H1 (cell line): ENCODE results near the gene NUP98. TPM values are rescaled to one million over a fixed set of nuclear protein-coding genes. Genes with fewer than 3 reads are reported as not detected.

Source experiments
- CTCF ChIA-PET: fragments of 300-600 bp; sonication (Branson Sonifier 250); formaldehyde crosslinking; loops from one replicate; lab custom pipeline; 2021; ENCODE audit not compliant: partially characterized antibody; lab: Charles Lee
- POLR2A ChIA-PET: fragments of 300-600 bp; sonication (Branson Sonifier 250); formaldehyde crosslinking; loops from one replicate; lab custom pipeline; 2021; ENCODE audit warnings: inconsistent platforms; ENCODE audit not compliant: partially characterized antibody; lab: Charles Lee
- DNase-seq, 2 experiments: peaks; one replicate each; pipeline versions ENCODE4 v3.0.0 to v3.0.0-alpha.2; 2010 to 2022; ENCODE audit warnings: low spot score in 2 of 2, low read depth in 1 of 2, mixed read lengths in 1 of 2
- FAIRE-seq: peaks from 2 replicates; lab custom pipeline; 2011; peaks lifted over from hg19 to GRCh38; lab: Jason Lieb, UNC
- H2AFZ ChIP-seq: 2 replicates; pipeline ENCODE4 v1.8.1; 2012; ENCODE audit warnings: low read length, inconsistent platforms
- H2AK5ac ChIP-seq: 2 replicates; pipeline ENCODE4 v1.6.1; 2013; ENCODE audit warnings: low read depth, low read length
- H2BK120ac ChIP-seq: replicated peaks from 2 replicates; pipeline ENCODE3; 2013; ENCODE audit warnings: low read depth, low read length, inconsistent platforms
- H2BK12ac ChIP-seq: 2 replicates; pipeline ENCODE4 v1.6.1; 2013; ENCODE audit warnings: low read depth, low read length
- H2BK15ac ChIP-seq: 2 replicates; pipeline ENCODE4 v1.6.1; 2013; ENCODE audit warnings: low read length
- H2BK20ac ChIP-seq: 2 replicates; pipeline ENCODE4 v1.6.1; 2013; ENCODE audit warnings: low read length
- H2BK5ac ChIP-seq: 2 replicates; pipeline ENCODE4 v1.6.1; 2013; ENCODE audit warnings: low read depth, low read length
- H3K14ac ChIP-seq: 2 replicates; pipeline ENCODE4 v1.6.1; 2013; ENCODE audit warnings: inconsistent platforms; ENCODE audit not compliant: insufficient read length
- H3K18ac ChIP-seq: 2 replicates; pipeline ENCODE4 v1.6.1; 2013; ENCODE audit warnings: low read length; ENCODE audit errors: extremely low read depth
- H3K23ac ChIP-seq: 2 replicates; pipeline ENCODE4 v1.6.1; 2013; ENCODE audit warnings: inconsistent platforms; ENCODE audit not compliant: insufficient read length
- H3K23me2 ChIP-seq: 2 replicates; pipeline ENCODE4 v1.6.1; 2013; ENCODE audit warnings: low read depth, low read length
- H3K27ac ChIP-seq: 2 replicates; pipeline ENCODE4 v1.6.1; 2011; ENCODE audit warnings: low read depth, low read length, inconsistent platforms
- H3K27me3 ChIP-seq, 4 experiments: replicated peaks in 1 of 4; 1 replicate in 1 of 4; 2 replicates in 3 of 4; pipeline versions ENCODE4 v1.6.1 to v1.8.1; 2011 to 2013; ENCODE audit warnings: low read length in 3 of 4, mild to moderate bottlenecking in 3 of 4, inconsistent platforms in 2 of 4, mixed read lengths in 2 of 4, moderate library complexity in 1 of 4; ENCODE audit not compliant: control insufficient read depth in 3 of 4, insufficient read depth in 3 of 4; ENCODE audit errors: extremely low read depth in 1 of 4
- H3K36me3 ChIP-seq, 4 experiments: 2 replicates each; pipeline versions ENCODE4 v1.6.1 to v1.8.1; 2011 to 2013; ENCODE audit warnings: mild to moderate bottlenecking in 4 of 4, low read length in 3 of 4, moderate library complexity in 2 of 4, control low read depth in 1 of 4, inconsistent platforms in 1 of 4; ENCODE audit not compliant: insufficient read depth in 4 of 4, control insufficient read depth in 2 of 4
- H3K4ac ChIP-seq: replicated peaks from 2 replicates; pipeline ENCODE3; 2013; ENCODE audit warnings: low read length, low read depth, mixed read lengths, inconsistent platforms; ENCODE audit not compliant: insufficient read length
- H3K4me1 ChIP-seq, 4 experiments: replicated peaks in 1 of 4; 1 replicate in 1 of 4; 2 replicates in 3 of 4; pipeline versions ENCODE4 v1.6.1 to v1.8.1; 2011 to 2013; ENCODE audit warnings: low read length in 3 of 4, inconsistent platforms in 2 of 4, mixed read lengths in 1 of 4; ENCODE audit not compliant: insufficient read depth in 4 of 4, control insufficient read depth in 3 of 4
- H3K4me2 ChIP-seq, 2 experiments: 2 replicates each; pipeline versions ENCODE4 v1.6.1 to v1.8.1; 2011 to 2013; ENCODE audit warnings: low read depth in 2 of 2, low read length in 2 of 2, control low read depth in 1 of 2, inconsistent platforms in 1 of 2, mild to moderate bottlenecking in 1 of 2; ENCODE audit not compliant: insufficient read depth in 1 of 2
- H3K4me3 ChIP-seq, 4 experiments: fragments of 200-600, 300-600 bp in 1 of 4; sonication (generic), shearing (Covaris generic), sonication (Bioruptor Twin) in 1 of 4; 2 replicates each; pipeline versions ENCODE4 v1.5.1 to v1.8.1; 2011 to 2016; ENCODE audit warnings: low read length in 4 of 4, low read depth in 3 of 4, control low read depth in 2 of 4, inconsistent platforms in 2 of 4, mild to moderate bottlenecking in 2 of 4, mixed read lengths in 1 of 4, moderate library complexity in 1 of 4; ENCODE audit not compliant: insufficient read depth in 2 of 4; ENCODE audit errors: extremely low read depth in 1 of 4
- H3K56ac ChIP-seq: replicated peaks from 2 replicates; pipeline ENCODE3; 2013; ENCODE audit warnings: low read depth, mild to moderate bottlenecking, mixed read lengths, low read length, inconsistent platforms; ENCODE audit not compliant: insufficient read length
- H3K79me1 ChIP-seq: 2 replicates; pipeline ENCODE4 v1.6.1; 2013; ENCODE audit warnings: low read depth, low read length, control low read depth
- H3K79me2 ChIP-seq, 2 experiments: 2 replicates each; pipeline versions ENCODE4 v1.6.1 to v1.8.1; 2012 to 2013; ENCODE audit warnings: low read length in 2 of 2, mild to moderate bottlenecking in 2 of 2, inconsistent platforms in 1 of 2; ENCODE audit not compliant: insufficient read depth in 2 of 2, control insufficient read depth in 1 of 2
- H3K9ac ChIP-seq, 4 experiments: replicated peaks in 1 of 4; 1 replicate in 1 of 4; 2 replicates in 3 of 4; pipeline versions ENCODE4 v1.6.1 to v1.8.1; 2011 to 2013; ENCODE audit warnings: low read depth in 3 of 4, low read length in 3 of 4, control low read depth in 2 of 4, mild to moderate bottlenecking in 2 of 4, moderate library complexity in 2 of 4, inconsistent platforms in 1 of 4; ENCODE audit errors: extremely low read depth in 1 of 4
- H3K9me3 ChIP-seq, 2 experiments: 2 replicates each; pipeline versions ENCODE4 v1.6.1 to v1.8.1; 2012 to 2013; ENCODE audit warnings: mild to moderate bottlenecking in 2 of 2, moderate library complexity in 2 of 2, control low read depth in 1 of 2, inconsistent platforms in 1 of 2, low read depth in 1 of 2, low read length in 1 of 2, mixed read lengths in 1 of 2; ENCODE audit not compliant: insufficient read depth in 2 of 2
- H4K20me1 ChIP-seq, 2 experiments: replicated peaks in 1 of 2; 2 replicates each; pipeline versions ENCODE3 to v1.8.1; 2011 to 2013; ENCODE audit warnings: inconsistent platforms in 2 of 2, low read length in 2 of 2, mild to moderate bottlenecking in 1 of 2; ENCODE audit not compliant: insufficient read depth in 2 of 2, control insufficient read depth in 1 of 2
- H4K5ac ChIP-seq: 2 replicates; pipeline ENCODE4 v1.6.1; 2013; ENCODE audit warnings: low read length, low read depth, mixed read lengths, inconsistent platforms; ENCODE audit not compliant: insufficient read length
- H4K8ac ChIP-seq: 2 replicates; pipeline ENCODE4 v1.8.0; 2013; ENCODE audit warnings: mild to moderate bottlenecking, moderate library complexity, low read length, inconsistent platforms; ENCODE audit not compliant: insufficient read depth; ENCODE audit errors: extremely low read depth
- H4K91ac ChIP-seq: replicated peaks from 2 replicates; pipeline ENCODE3; 2013; ENCODE audit warnings: low read length, mixed read lengths, inconsistent platforms; ENCODE audit not compliant: insufficient read length
- BACH1 ChIP-seq: IDR thresholded peaks from 2 replicates; pipeline ENCODE4 v1.6.1; 2012; ENCODE audit warnings: low read length, improper control_type of control experiment
- CBX5 ChIP-seq: fragments of 300-800, 300-1000 bp; sonication (generic); IDR thresholded peaks from 2 replicates; pipeline ENCODE4 v1.7.1; 2016; ENCODE audit warnings: antibody characterized with exemption, low read length, low read depth
- CREB1 ChIP-seq: IDR thresholded peaks from 2 replicates; pipeline ENCODE4 v1.6.1; 2012; ENCODE audit warnings: inconsistent platforms
- EZH2 ChIP-seq: fragments of 200-600 bp; sonication (generic); IDR thresholded peaks from 2 replicates; pipeline ENCODE4 v1.7.1; 2012; ENCODE audit warnings: low read depth, mild to moderate bottlenecking, moderate library complexity, low read length, inconsistent platforms; ENCODE audit not compliant: severe bottlenecking
- GABPA ChIP-seq: IDR thresholded peaks from 2 replicates; pipeline ENCODE4 v1.6.1; 2011; ENCODE audit warnings: mild to moderate bottlenecking, low read length, moderate library complexity, borderline replicate concordance; ENCODE audit not compliant: insufficient read depth
- HDAC6 ChIP-seq: IDR thresholded peaks from one replicate; pipeline ENCODE4 v1.7.1; 2012; ENCODE audit warnings: low read depth, mild to moderate bottlenecking, inconsistent platforms, low read length, moderate library complexity
- POLR2A ChIP-seq, 2 experiments: IDR thresholded peaks; 1 replicate in 1 of 2; 2 replicates in 1 of 2; pipeline ENCODE4 v1.6.1; 2011; ENCODE audit warnings: low read depth in 2 of 2, low read length in 2 of 2, mild to moderate bottlenecking in 2 of 2; ENCODE audit errors: control extremely low read depth in 1 of 2
- POLR2AphosphoS5 ChIP-seq: IDR thresholded peaks from 2 replicates; pipeline ENCODE4 v1.6.1; 2011; ENCODE audit warnings: low read depth, low read length
- RBBP5 ChIP-seq: IDR thresholded peaks from 2 replicates; pipeline ENCODE4 v1.7.1; 2012; ENCODE audit warnings: low read depth, mild to moderate bottlenecking, inconsistent platforms, low read length, moderate library complexity, borderline replicate concordance
- RFX5 ChIP-seq: IDR thresholded peaks from 2 replicates; pipeline ENCODE4 v1.6.1; 2011; ENCODE audit warnings: low read depth, low read length, improper control_type of control experiment, borderline replicate concordance
- RXRA ChIP-seq: IDR thresholded peaks from 2 replicates; pipeline ENCODE4 v1.6.1; 2011; ENCODE audit warnings: low read depth, mild to moderate bottlenecking, low read length, moderate library complexity; ENCODE audit not compliant: insufficient read depth
- SRF ChIP-seq: IDR thresholded peaks from 2 replicates; pipeline ENCODE4 v1.6.1; 2011; ENCODE audit warnings: mild to moderate bottlenecking, low read depth, low read length, moderate library complexity
- WGBS, 2 experiments: shearing (Covaris generic) in 1 of 2; methylation state at CpG; one replicate each; pipeline versions ENCODE4 v1.1.6 to v1.1.7; 2013 to 2015; ENCODE audit warnings: low lambda C conversion rate in 2 of 2, mixed read lengths in 2 of 2, inconsistent platforms in 1 of 2, low coverage in 1 of 2, missing lambda C conversion rate in 1 of 2; ENCODE audit not compliant: insufficient replicate concordance in 2 of 2, insufficient coverage in 1 of 2, insufficient read length in 1 of 2; ENCODE audit errors: extremely low coverage in 1 of 2, missing lambda C conversion rate in 1 of 2; 5-methylcytosine and 5-hydroxymethylcytosine counted together
- polyA plus RNA-seq, 7 experiments: library from polyadenylated mRNA; depleted of rRNA in 3 of 7; stranded (reverse) in 5 of 7; unstranded in 2 of 7; fragments of >200 nt in 5 of 7; fragments of 200-250 nt in 2 of 7; gene quantifications; 1 replicate in 5 of 7; 2 replicates in 1 of 7; 4 replicates in 1 of 7; pipeline versions ENCODE4 v1.2.1 to v1.2.3, GENCODE V29; 2011 to 2013; ENCODE audit warnings: missing spikeins in 2 of 7, mixed read lengths in 2 of 7
- total RNA-seq: library from RNA; stranded (reverse); fragmentation: NEBNext Ultra II Directional; extraction: Animal tissue kit (Norgen Biotek cat#: 25700); gene quantifications from 2 replicates; pipeline ENCODE4 v1.2.1, GENCODE V29; 2021
- TF ChIP-seq, protein P1 (sequence below): IDR thresholded peaks from 2 replicates; pipeline ENCODE4 v1.6.1; 2011; ENCODE audit warnings: low read length, improper control_type of control experiment

The NUP98 gene
- total and polyA plus RNA-seq, 2 of the 8 experiments (the other 6 are each of a cell fraction or from before 2014, with no cell fraction given) = 98.6 to 261 TPM

DNA sequence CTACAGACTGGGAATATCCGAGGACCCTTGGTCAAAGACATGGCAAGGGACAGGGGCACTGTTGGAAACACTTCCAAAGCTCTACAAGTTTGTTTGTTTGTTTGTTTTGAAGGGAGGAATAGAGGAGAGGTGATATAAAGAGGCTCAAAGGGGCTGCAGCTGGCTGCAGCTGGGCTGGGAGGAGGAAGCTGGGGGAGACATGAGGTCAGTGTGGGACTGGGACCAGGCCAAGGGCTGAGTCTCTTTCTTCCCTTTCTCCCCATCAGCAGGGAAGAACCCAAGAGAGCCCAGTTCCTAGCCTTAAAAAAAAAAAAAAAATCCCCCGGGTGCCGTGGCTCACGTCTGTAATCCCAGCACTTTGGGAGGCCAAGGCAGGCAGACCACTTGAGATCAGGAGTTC is 38.4 kb upstream of the NUP98 start:
- H3K9me3 ChIP-seq = no peaks in the 10 kb centered on the region
- H3K4me3 ChIP-seq = no peak overlapping the region
- H2BK120ac ChIP-seq = no peak overlapping the region
- H3K14ac ChIP-seq = no peak overlapping the region
- H3K79me2 ChIP-seq = peaks cover 12 to 60% of the 10 kb centered on the region in 2 experiments
- H2BK5ac ChIP-seq = no peak overlapping the region
- no peak overlapping the region for H3K4ac ChIP-seq
- no peak overlapping the region for H3K4me2 ChIP-seq
- H4K91ac ChIP-seq = no peak overlapping the region
- no peak overlapping the region for H3K9ac ChIP-seq
- H3K36me3 ChIP-seq = peaks cover 0 to 7% (median 2%) of the 10 kb centered on the region in 4 experiments; a peak in 2 of 8 replicates
- no peak for FAIRE-seq
- no peak overlapping the region for H2BK20ac ChIP-seq
- ChIA-PET POLR2A (interaction anchor here (1.0 to 1.6 kb wide), 5 partner anchors 9 to 20 kb away, joined by 3 to 7 read pairs (median 4); partner anchors contain the start of gene STIM1), CTCF (interaction anchor here (0.6 to 18.5 kb wide), 8 partner anchors 10 to 250 kb away, joined by 3 to 214 read pairs (median 4); partner anchors contain the start of genes PGAP2 and STIM1)
- peaks cover 25% of the 10 kb centered on the region for H3K79me1 ChIP-seq
- no peak overlapping the region for H2BK12ac ChIP-seq
- peaks cover 17 to 37% of the 10 kb centered on the region in 2 experiments for H4K20me1 ChIP-seq
- H2BK15ac ChIP-seq = no peak overlapping the region
- H2AFZ ChIP-seq = no peak overlapping the region
- 93% methylated on average over 3 of the region's 4 CpGs; no CpG with 5 or more reads in 1 of the 2 experiments for WGBS, 2 experiments
- TF ChIP-seq HDAC6 (no peak), BACH1 (no peak), GABPA (no peak), SRF (no peak), RBBP5 (no peak), POLR2AphosphoS5 (no peak), CBX5 (no peak), RFX5 (no peak), EZH2 (no peak), RXRA (no peak), CREB1 (no peak), POLR2A (IDR thresholded peaks at IDR 0.05; ENCODE audit: control extremely low read depth in 1 of 2, low read depth in 2 of 2, low read length in 2 of 2) (no peak)
- TF ChIP-seq, protein P1, sequence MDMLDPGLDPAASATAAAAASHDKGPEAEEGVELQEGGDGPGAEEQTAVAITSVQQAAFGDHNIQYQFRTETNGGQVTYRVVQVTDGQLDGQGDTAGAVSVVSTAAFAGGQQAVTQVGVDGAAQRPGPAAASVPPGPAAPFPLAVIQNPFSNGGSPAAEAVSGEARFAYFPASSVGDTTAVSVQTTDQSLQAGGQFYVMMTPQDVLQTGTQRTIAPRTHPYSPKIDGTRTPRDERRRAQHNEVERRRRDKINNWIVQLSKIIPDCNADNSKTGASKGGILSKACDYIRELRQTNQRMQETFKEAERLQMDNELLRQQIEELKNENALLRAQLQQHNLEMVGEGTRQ = no peak
- no peak overlapping the region for H4K5ac ChIP-seq
- H4K8ac ChIP-seq = no peak overlapping the region
- H3K23ac ChIP-seq = no peak overlapping the region
- no peak overlapping the region for H3K18ac ChIP-seq
- peaks cover 11 to 29% (median 16%) of the 10 kb centered on the region in 4 experiments for H3K4me1 ChIP-seq
- H3K23me2 ChIP-seq = peaks cover 7% of the 10 kb centered on the region
- H3K27me3 ChIP-seq = no peaks in the 10 kb centered on the region
- no peak overlapping the region for H3K56ac ChIP-seq
- no peak overlapping the region for H2AK5ac ChIP-seq
- no peak for DNase-seq
- no peak overlapping the region for H3K27ac ChIP-seq
